K562 (cell line): Measurements from ENCODE around the gene STUB1. TPM values are rescaled to one million over a fixed set of nuclear protein-coding genes. Genes with fewer than 3 reads are reported as not detected.

Source experiments
- ETV1 ChIP-seq: fragments of 450-650 bp; conservative IDR thresholded peaks from 2 replicates; pipeline ENCODE4 v1.6.1; 2016; ENCODE audit warnings: missing genetic modification characterization, control low read depth, low read depth, missing compliant biosample characterization
- ETV6 ChIP-seq, 3 experiments: fragments of 150-350 bp in 1 of 3; sonication (generic) in 1 of 3; formaldehyde crosslinking in 1 of 3; IDR thresholded peaks; 2 replicates each; pipeline versions ENCODE4 v1.6.1 to v1.8.0; 2014 to 2022; ENCODE audit warnings: borderline replicate concordance in 2 of 3, low read depth in 2 of 3, antibody characterized with exemption in 1 of 3, low read length in 1 of 3, mild to moderate bottlenecking in 1 of 3, missing genetic modification reagents in 1 of 3
- GABPA ChIP-seq: fragments of 200-800 bp; sonication (Bioruptor generic); conservative IDR thresholded peaks from 2 replicates; pipeline ENCODE4 v1.6.1; 2016; ENCODE audit warnings: low read depth, missing genetic modification characterization, missing compliant biosample characterization
- MTA3 ChIP-seq: fragments of 450-650 bp; formaldehyde crosslinking; IDR thresholded peaks from 2 replicates; pipeline ENCODE4 v1.6.1; 2017; ENCODE audit warnings: mild to moderate bottlenecking, borderline replicate concordance
- MYNN ChIP-seq, 2 experiments: sonication (generic); formaldehyde crosslinking in 1 of 2; IDR thresholded peaks; 2 replicates each; pipeline versions ENCODE4 v1.5.0 to v1.6.1; 2016 to 2020; ENCODE audit warnings: antibody characterized with exemption in 1 of 2, missing genetic modification reagents in 1 of 2
- PCBP2 ChIP-seq: fragments of 200-400 bp; formaldehyde crosslinking; IDR thresholded peaks from 2 replicates; pipeline ENCODE4 v1.6.1; 2018; ENCODE audit warnings: low read length, low read depth, mild to moderate bottlenecking, moderate library complexity; ENCODE audit not compliant: poor library complexity, severe bottlenecking
- RBFOX2 ChIP-seq: fragments of 200-400 bp; formaldehyde crosslinking; IDR thresholded peaks from 2 replicates; pipeline ENCODE4 v1.6.1; 2017; ENCODE audit warnings: low read depth, mild to moderate bottlenecking, low read length, moderate library complexity
- SREBF1 ChIP-seq: fragments of 150-350 bp; IDR thresholded peaks from 2 replicates; pipeline ENCODE4 v1.6.1; 2014; ENCODE audit warnings: antibody characterized with exemption, low read depth, low read length, borderline replicate concordance
- TCF3 ChIP-seq: sonication (generic); formaldehyde crosslinking; IDR thresholded peaks from 2 replicates; pipeline ENCODE4 v1.4.0; 2020; ENCODE audit warnings: mild to moderate bottlenecking, missing genetic modification reagents
- ZNF444 ChIP-seq: fragments of 250-450 bp; sonication (Bioruptor Pico); IDR thresholded peaks from 2 replicates; pipeline ENCODE4 v1.4.0; 2020; ENCODE audit warnings: mild to moderate bottlenecking, moderate library complexity
- ZNF551 ChIP-seq: fragments of 250-450 bp; sonication (Bioruptor Pico); IDR thresholded peaks from 2 replicates; pipeline ENCODE4 v1.5.0; 2021; ENCODE audit warnings: mild to moderate bottlenecking, moderate library complexity
- polyA plus RNA-seq, 8 experiments: library from polyadenylated mRNA; depleted of rRNA in 4 of 8; stranded (reverse) in 5 of 8; unstranded in 3 of 8; fragments of >200 nt; fragmentation: Nextera tagmentation in 2 of 8; fragmentation: Illumina TruSeq in 1 of 8; extraction: Ambion mirVana in 2 of 8; extraction: Trizol in 1 of 8; gene quantifications; 2 replicates each; pipeline versions ENCODE4 v1.2.1 to v1.2.3, GENCODE V29; 2011 to 2014; ENCODE audit warnings: inconsistent platforms in 1 of 8, missing spikeins in 1 of 8
- total RNA-seq, 7 experiments: library from RNA; depleted of rRNA in 6 of 7; stranded (reverse); fragments of >200 nt in 6 of 7; fragmentation: Illumina TruSeq in 2 of 7; extraction: Trizol in 2 of 7; gene quantifications; 2 replicates each; pipeline versions ENCODE4 v1.2.1 to v1.2.3, GENCODE V29; 2011 to 2021; ENCODE audit warnings: low replicate concordance in 1 of 7
- TF ChIP-seq, protein P1 (sequence below): fragments of 450-650 bp; IDR thresholded peaks from 2 replicates; pipeline ENCODE4 v1.6.1; 2017; ENCODE audit warnings: antibody characterized with exemption
- TF ChIP-seq, protein P2 (sequence below): fragments of 450-650 bp; formaldehyde crosslinking; conservative IDR thresholded peaks from 2 replicates; pipeline ENCODE4 v1.4.0; 2022; ENCODE audit warnings: mild to moderate bottlenecking, missing genetic modification characterization
- TF ChIP-seq, protein P3 (sequence below): fragments of 450-650 bp; formaldehyde crosslinking; IDR thresholded peaks from 2 replicates; pipeline ENCODE4 v1.4.0; 2022; ENCODE audit warnings: mild to moderate bottlenecking, moderate library complexity
- TF ChIP-seq, protein P4 (sequence below): sonication (generic); formaldehyde crosslinking; IDR thresholded peaks from 2 replicates; pipeline ENCODE4 v1.8.1; 2022; ENCODE audit warnings: missing genetic modification reagents
- TF ChIP-seq, protein P5 (sequence below): fragments of 450-650 bp; IDR thresholded peaks from 2 replicates; pipeline ENCODE4 v1.6.1; 2017; ENCODE audit warnings: antibody characterized with exemption, mild to moderate bottlenecking

STUB1 gene
- total and polyA plus RNA-seq, 9 of the 15 experiments (the other 6 are each of a cell fraction or from before 2014, with no cell fraction given), result 10.6 to 251 (median 152) TPM

DNA sequence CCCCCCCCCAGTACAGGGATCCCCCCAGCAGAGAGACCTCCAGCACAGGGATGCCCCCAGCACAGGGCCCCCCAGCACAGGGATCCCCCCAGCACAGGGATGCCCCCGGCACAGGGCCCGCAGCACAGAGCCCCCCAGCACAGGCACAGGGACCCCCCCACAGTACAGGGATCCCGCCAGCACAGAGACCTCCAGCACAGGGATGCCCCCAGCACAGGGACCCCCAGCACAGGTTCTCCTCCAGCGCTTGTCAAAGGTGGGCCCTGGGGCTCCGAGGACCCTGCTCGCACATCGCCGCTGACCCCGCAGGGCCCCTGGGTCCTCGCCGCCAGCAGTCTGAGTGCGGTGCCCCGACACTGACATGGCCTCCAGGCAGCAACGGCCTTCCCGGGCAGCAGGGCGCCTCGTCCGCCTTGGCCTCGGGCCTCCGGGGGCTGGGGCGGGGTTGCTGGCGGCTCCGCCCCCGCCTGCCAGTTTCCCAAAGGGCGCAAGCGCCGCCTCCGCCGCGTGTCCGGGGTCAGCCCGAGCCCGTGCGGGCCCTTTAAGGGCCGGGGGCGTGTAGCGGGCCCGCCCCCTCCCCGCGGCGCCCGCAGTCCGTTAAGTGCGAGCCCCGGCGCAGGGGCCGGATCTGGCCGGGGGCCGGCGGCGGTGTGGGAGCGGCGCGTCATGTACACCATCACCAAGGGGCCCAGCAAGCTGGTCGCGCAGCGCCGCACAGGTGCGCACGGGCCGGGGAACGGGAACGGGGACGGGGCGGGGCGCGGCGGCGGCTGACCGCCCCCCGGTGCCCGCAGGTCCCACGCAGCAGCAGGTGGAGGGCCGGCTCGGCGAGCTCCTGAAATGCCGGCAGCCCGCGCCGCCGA, 38.7 kb upstream of the STUB1 start, which contains the start of gene MCRIP2 (continued):
- TF ChIP-seq ZNF444 (CRISPR knock-in tag) (no peak), SREBF1 (no peak), ETV6 (IDR thresholded peaks at IDR 0.05; ENCODE audit: borderline replicate concordance in 1 of 2, low read depth in 2 of 2, low read length in 1 of 2) (no peak), ETV6 (CRISPR knock-in tag; IDR thresholded peaks at IDR 0.05; ENCODE audit: borderline replicate concordance) (no peak), GABPA (tag) (no peak), RBFOX2 (peak; percentile 83), MYNN (IDR thresholded peaks at IDR 0.05) (no peak), MYNN (CRISPR knock-in tag; IDR thresholded peaks at IDR 0.05) (no peak), PCBP2 (no peak), ZNF551 (CRISPR knock-in tag) (no peak), MTA3 (peak; percentile 62), ETV1 (tag) (no peak), TCF3 (CRISPR knock-in tag) (no peak)
- TF ChIP-seq, protein P1, sequence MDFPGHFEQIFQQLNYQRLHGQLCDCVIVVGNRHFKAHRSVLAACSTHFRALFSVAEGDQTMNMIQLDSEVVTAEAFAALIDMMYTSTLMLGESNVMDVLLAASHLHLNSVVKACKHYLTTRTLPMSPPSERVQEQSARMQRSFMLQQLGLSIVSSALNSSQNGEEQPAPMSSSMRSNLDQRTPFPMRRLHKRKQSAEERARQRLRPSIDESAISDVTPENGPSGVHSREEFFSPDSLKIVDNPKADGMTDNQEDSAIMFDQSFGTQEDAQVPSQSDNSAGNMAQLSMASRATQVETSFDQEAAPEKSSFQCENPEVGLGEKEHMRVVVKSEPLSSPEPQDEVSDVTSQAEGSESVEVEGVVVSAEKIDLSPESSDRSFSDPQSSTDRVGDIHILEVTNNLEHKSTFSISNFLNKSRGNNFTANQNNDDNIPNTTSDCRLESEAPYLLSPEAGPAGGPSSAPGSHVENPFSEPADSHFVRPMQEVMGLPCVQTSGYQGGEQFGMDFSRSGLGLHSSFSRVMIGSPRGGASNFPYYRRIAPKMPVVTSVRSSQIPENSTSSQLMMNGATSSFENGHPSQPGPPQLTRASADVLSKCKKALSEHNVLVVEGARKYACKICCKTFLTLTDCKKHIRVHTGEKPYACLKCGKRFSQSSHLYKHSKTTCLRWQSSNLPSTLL, result no peak
- TF ChIP-seq, protein P2, sequence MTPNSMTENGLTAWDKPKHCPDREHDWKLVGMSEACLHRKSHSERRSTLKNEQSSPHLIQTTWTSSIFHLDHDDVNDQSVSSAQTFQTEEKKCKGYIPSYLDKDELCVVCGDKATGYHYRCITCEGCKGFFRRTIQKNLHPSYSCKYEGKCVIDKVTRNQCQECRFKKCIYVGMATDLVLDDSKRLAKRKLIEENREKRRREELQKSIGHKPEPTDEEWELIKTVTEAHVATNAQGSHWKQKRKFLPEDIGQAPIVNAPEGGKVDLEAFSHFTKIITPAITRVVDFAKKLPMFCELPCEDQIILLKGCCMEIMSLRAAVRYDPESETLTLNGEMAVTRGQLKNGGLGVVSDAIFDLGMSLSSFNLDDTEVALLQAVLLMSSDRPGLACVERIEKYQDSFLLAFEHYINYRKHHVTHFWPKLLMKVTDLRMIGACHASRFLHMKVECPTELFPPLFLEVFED (CRISPR knock-in tag), result no peak
- TF ChIP-seq, protein P3, sequence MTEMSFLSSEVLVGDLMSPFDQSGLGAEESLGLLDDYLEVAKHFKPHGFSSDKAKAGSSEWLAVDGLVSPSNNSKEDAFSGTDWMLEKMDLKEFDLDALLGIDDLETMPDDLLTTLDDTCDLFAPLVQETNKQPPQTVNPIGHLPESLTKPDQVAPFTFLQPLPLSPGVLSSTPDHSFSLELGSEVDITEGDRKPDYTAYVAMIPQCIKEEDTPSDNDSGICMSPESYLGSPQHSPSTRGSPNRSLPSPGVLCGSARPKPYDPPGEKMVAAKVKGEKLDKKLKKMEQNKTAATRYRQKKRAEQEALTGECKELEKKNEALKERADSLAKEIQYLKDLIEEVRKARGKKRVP (CRISPR knock-in tag), result no peak
- TF ChIP-seq, protein P4, sequence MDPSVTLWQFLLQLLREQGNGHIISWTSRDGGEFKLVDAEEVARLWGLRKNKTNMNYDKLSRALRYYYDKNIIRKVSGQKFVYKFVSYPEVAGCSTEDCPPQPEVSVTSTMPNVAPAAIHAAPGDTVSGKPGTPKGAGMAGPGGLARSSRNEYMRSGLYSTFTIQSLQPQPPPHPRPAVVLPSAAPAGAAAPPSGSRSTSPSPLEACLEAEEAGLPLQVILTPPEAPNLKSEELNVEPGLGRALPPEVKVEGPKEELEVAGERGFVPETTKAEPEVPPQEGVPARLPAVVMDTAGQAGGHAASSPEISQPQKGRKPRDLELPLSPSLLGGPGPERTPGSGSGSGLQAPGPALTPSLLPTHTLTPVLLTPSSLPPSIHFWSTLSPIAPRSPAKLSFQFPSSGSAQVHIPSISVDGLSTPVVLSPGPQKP (CRISPR knock-in tag), result no peak
- TF ChIP-seq, protein P5, sequence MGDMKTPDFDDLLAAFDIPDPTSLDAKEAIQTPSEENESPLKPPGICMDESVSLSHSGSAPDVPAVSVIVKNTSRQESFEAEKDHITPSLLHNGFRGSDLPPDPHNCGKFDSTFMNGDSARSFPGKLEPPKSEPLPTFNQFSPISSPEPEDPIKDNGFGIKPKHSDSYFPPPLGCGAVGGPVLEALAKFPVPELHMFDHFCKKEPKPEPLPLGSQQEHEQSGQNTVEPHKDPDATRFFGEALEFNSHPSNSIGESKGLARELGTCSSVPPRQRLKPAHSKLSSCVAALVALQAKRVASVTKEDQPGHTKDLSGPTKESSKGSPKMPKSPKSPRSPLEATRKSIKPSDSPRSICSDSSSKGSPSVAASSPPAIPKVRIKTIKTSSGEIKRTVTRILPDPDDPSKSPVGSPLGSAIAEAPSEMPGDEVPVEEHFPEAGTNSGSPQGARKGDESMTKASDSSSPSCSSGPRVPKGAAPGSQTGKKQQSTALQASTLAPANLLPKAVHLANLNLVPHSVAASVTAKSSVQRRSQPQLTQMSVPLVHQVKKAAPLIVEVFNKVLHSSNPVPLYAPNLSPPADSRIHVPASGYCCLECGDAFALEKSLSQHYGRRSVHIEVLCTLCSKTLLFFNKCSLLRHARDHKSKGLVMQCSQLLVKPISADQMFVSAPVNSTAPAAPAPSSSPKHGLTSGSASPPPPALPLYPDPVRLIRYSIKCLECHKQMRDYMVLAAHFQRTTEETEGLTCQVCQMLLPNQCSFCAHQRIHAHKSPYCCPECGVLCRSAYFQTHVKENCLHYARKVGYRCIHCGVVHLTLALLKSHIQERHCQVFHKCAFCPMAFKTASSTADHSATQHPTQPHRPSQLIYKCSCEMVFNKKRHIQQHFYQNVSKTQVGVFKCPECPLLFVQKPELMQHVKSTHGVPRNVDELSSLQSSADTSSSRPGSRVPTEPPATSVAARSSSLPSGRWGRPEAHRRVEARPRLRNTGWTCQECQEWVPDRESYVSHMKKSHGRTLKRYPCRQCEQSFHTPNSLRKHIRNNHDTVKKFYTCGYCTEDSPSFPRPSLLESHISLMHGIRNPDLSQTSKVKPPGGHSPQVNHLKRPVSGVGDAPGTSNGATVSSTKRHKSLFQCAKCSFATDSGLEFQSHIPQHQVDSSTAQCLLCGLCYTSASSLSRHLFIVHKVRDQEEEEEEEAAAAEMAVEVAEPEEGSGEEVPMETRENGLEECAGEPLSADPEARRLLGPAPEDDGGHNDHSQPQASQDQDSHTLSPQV, result peak; percentile 2; the same call in 1 of the 2 replicates
